Body of pancreas (tissue), 4 donors: Measurements from ENCODE around the gene LMBR1. TPM values are rescaled to one million over a fixed set of nuclear protein-coding genes. Genes with fewer than 3 reads are reported as not detected.

Experiments
- ATAC-seq: fragments of 150-250 bp; one replicate; pipeline ENCODE4 v1.9.1; 2016
- DNase-seq, 4 donors: peaks; one replicate each; pipeline ENCODE4 v3.0.0-alpha.2; 2019
- H3K27ac ChIP-seq, 4 donors: fragments of 200-600 bp; sonication (generic); 1 replicate in 3 of 4; 2 replicates in 1 of 4; pipeline versions ENCODE4 v1.5.1 to v1.6.1; 2016 to 2019; ENCODE audit warnings: mild to moderate bottlenecking in 1 of 4, mixed read lengths in 1 of 4, moderate library complexity in 1 of 4
- H3K27me3 ChIP-seq, 2 donors: fragments of 200-600 bp; sonication (generic); one replicate each; pipeline ENCODE4 v1.6.0; 2016; ENCODE audit warnings: mild to moderate bottlenecking in 1 of 2
- H3K36me3 ChIP-seq, 2 donors: fragments of 200-600 bp; sonication (generic); replicated peaks in 1 of 2; 2 replicates each; pipeline ENCODE4 v1.5.1; 2016; ENCODE audit warnings: low read depth in 2 of 2; ENCODE audit not compliant: insufficient read depth in 1 of 2
- H3K4me1 ChIP-seq: fragments of 200-600 bp; sonication (generic); one replicate; pipeline ENCODE4 v1.6.0; 2016
- H3K4me3 ChIP-seq, 2 donors: fragments of 200-600 bp; sonication (generic); 1 replicate in 1 of 2; 2 replicates in 1 of 2; pipeline ENCODE4 v1.5.1; 2016 to 2019
- H3K9me3 ChIP-seq, 3 donors: fragments of 200-600 bp; sonication (generic); 1 replicate in 2 of 3; 2 replicates in 1 of 3; pipeline ENCODE4 v1.5.1; 2016
- CTCF ChIP-seq, 7 experiments: fragments of 450-650 bp in 4 of 7; fragments of 200-600 bp in 3 of 7; sonication (generic) in 3 of 7; IDR thresholded peaks; one replicate each; pipeline ENCODE4 v1.5.1; 2016 to 2019; ENCODE audit warnings: antibody characterized with exemption in 7 of 7
- POLR2A ChIP-seq, 3 donors: fragments of 450-650 bp; IDR thresholded peaks; one replicate each; pipeline ENCODE4 v1.6.1; 2016; ENCODE audit warnings: antibody characterized with exemption in 3 of 3, mild to moderate bottlenecking in 2 of 3
- WGBS, 2 donors: methylation state at CpG; one replicate each; pipeline ENCODE4 v1.1.5; 2017; 5-methylcytosine and 5-hydroxymethylcytosine counted together
- intact Hi-C: fragments of 100-400 bp; cut with DNase I; formaldehyde crosslinking; loops from one replicate; pipeline ENCODE4 v1.15.1; 2023
- total RNA-seq, 2 donors: library from RNA; depleted of rRNA; stranded (reverse); fragments of >200 nt; gene quantifications; one replicate each; pipeline ENCODE4 v1.1.0, GENCODE V29; 2016

Gene LMBR1
- total RNA-seq, 2 donors from 2014 or later = 23.4 to 54.0 TPM

GRCh38 chr7:156772725-156773124, 120.3 kb downstream of the LMBR1 start:
- no peak for ATAC-seq
- intact Hi-C loops = no loop called here
- WGBS, 2 donors = 92% methylated on average over 5 of the region's 5 CpGs

GRCh38 chr7:156768698-156769472, 124.1 kb downstream of the LMBR1 start:
- Histone ChIP-seq H3K27me3 (no peaks in the 10 kb centered on the region), H3K27ac (no peak overlapping the region)
- intact Hi-C loops = no loop called here

More at GRCh38 chr7:156772725-156773124, 120.3 kb downstream of the LMBR1 start:
- no peaks in the 10 kb centered on the region for H3K36me3 ChIP-seq
- no peak overlapping the region for H3K4me3 ChIP-seq
- DNase-seq = no peak
- H3K27me3 ChIP-seq = no peaks in the 10 kb centered on the region
- H3K4me1 ChIP-seq = no peaks in the 10 kb centered on the region
- no peak for TF ChIP-seq CTCF (IDR thresholded peaks at IDR 0.05)
- TF ChIP-seq POLR2A (IDR thresholded peaks at IDR 0.05) = no peak
- H3K27ac ChIP-seq = no peak overlapping the region
- no peaks in the 10 kb centered on the region for H3K9me3 ChIP-seq

GRCh38 chr7:156766666-156767065, 126.3 kb downstream of the LMBR1 start:
- no peak for TF ChIP-seq POLR2A (IDR thresholded peaks at IDR 0.05)
- no peak for TF ChIP-seq CTCF (IDR thresholded peaks at IDR 0.05)
- Histone ChIP-seq H3K4me3 (no peak overlapping the region), H3K36me3 (no peaks in the 10 kb centered on the region), H3K4me1 (no peaks in the 10 kb centered on the region), H3K27ac (no peak overlapping the region), H3K27me3 (no peaks in the 10 kb centered on the region), H3K9me3 (no peaks in the 10 kb centered on the region)
- ATAC-seq = no peak
- 93 to 97% methylated on average over 5 to 6 of the region's 6 CpGs for WGBS, 2 donors
- no peak for DNase-seq
- intact Hi-C loops = no loop called here

More at GRCh38 chr7:156768698-156769472, 124.1 kb downstream of the LMBR1 start:
- ATAC-seq (no peak), DNase-seq (no peak)
- H3K9me3 ChIP-seq = no peaks in the 10 kb centered on the region
- H3K36me3 ChIP-seq = no peaks in the 10 kb centered on the region
- no peak overlapping the region for H3K4me3 ChIP-seq
- 85 to 92% methylated on average over 6 of the region's 6 CpGs for WGBS, 2 donors
- H3K4me1 ChIP-seq = no peaks in the 10 kb centered on the region
- TF ChIP-seq CTCF (IDR thresholded peaks at IDR 0.05) = no peak
- TF ChIP-seq POLR2A (IDR thresholded peaks at IDR 0.05) = no peak

GRCh38 chr7:156765901-156766656, 126.9 kb downstream of the LMBR1 start:
- no peak overlapping the region for H3K4me3 ChIP-seq
- H3K27me3 ChIP-seq = no peaks in the 10 kb centered on the region
- no peak overlapping the region for H3K27ac ChIP-seq
- DNase-seq (no peak), ATAC-seq (no peak)
- TF ChIP-seq POLR2A (IDR thresholded peaks at IDR 0.05) = no peak
- no peak for TF ChIP-seq CTCF (IDR thresholded peaks at IDR 0.05)
- intact Hi-C loops = no loop called here
- no peaks in the 10 kb centered on the region for H3K9me3 ChIP-seq
- no peaks in the 10 kb centered on the region for H3K4me1 ChIP-seq
- 70 to 71% methylated on average over 7 of the region's 7 CpGs for WGBS, 2 donors
- no peaks in the 10 kb centered on the region for H3K36me3 ChIP-seq
